Measurements from ENCODE around the gene BCL2L1.
"Not testable (repeated sequence)": the region's sequence is repeated elsewhere in the genome, so short reads cannot be mapped to it uniquely, and the experiment has no call there.

BCL2L1 gene

DNA sequence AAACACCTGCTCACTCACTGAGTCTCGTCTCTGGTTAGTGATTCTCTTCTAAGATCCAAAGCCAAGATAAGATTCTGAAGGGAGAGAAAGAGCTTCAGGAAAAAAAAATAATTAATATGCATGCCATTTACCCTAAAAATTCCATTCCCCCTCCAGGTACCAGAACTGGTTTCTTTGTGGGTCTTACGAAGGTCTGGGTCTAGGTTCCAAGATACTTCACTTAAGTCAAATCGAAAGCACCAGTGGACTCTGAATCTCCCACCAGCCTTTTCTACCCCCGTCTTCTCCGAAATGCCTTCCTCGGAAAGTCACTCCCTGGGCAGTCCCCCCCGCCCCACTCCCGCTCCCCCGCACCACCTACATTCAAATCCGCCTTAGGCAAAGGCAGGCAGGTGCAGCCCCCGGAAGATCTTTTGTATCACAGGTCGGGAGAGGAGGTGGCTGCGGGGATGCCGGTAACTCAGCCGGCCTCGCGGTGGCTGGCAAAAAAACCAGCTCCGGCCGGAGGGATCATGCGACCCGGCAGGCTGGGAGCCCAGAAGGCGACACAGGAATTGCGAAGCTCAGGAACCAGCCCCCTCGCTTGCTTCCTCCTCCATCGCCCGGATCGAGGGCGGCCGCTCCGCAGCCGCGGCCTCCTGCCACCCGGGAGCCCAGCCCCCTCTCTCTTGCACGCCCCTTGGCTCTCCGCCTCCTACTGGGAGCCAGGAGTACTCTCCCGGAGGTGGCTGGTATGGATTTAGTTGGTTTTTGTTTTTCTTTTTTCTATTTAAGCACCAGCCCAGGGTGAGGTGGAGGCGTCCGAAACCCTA, at the start of gene BCL2L1:
TSS of gene BCL2L1 (minus strand) at position 612 of the 812 bp plus-strand sequence. CDS start 650 bp downstream, outside the sequence.
- DNase-seq: peak; percentile 71

DNA sequence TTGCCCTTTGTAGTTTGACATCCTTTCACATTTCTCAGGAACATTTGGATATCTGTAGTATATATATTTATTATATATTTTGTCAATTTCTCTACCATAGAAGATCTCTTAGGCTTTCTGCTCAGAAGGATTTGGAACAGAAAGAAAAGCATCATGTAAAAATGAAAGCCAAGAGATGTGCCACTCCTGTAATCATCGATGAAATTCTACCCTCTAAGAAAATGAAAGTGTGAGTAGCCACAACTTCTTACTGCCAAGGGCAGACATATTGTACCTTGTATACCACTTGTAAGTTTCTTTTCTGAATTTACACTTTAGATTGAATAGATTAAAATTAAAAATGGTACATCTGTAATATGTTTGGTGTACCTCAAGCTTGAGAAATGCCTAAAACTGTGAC, 47.6 kb upstream of the BCL2L1 start:
- no peak for DNase-seq

DNA sequence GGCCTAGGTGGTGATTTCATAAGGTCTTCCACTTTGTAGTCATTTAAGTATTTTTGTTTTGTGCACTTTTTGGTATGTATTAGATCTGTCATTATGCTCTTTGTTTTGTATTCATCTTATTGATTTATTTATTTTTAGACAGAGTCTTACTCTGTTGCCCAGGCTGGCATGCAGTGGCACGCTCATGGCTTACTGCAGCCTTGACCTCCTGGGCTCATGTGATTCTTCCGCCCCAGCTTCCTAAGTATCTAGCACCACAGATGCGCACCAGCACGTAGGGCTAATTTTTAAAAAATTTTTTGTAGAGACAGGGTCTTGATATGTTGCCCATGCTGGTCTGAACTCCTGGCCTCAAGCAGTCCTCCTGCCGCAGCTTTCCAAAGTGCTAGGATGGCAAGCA, 47.0 kb upstream of the BCL2L1 start:
- no peak for DNase-seq

DNA sequence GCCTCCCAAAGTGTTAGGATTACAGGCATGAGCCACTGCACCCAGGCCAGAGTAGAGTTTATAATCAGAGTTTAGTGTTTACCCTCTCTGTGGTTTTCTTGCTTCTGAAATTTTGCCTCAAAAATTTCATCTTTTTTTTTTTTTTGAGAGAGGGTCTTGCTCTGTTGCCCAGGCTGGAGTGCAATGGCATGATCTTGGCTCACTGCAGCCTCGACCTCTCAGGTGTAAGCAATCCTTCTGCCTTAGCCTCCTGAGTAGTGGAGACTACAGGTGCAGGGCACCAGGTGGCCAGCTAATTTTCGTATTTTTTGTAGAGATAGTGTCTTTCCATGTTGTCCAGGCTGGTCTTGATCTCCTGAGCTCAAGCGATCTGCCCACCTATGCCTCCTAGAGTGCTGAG, 45.1 kb upstream of the BCL2L1 start:
- no peak for DNase-seq

DNA sequence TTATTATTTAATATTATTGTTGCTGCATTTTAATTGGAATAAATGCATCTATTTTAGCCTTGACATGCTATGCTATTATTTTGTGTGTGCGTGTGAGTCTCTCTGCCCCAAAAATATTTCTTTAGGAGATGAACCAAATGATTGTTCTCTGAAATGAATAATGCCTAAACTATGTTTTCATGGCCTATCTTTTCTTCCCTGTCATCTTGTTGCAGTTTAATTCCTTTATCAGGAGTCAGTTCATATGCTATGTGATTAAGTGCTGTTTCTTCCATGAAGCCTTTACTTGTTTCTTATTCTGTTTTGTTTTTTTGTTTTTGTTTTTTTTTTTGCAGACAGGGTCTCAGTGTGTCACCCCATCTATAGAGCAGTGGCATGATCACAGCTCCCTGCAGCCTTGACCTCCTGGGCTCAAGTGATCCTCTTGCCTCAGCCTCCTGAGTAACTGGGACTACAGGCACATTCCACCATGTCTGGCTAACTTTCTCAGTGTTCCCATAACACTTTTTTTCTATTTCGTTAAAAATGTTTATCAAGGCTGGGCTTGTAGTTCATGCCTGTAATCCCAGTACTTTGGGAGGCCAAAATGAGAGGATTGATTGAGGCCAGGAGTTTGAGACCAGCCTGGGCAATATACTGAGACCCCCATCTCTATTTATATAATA, 42.1 kb upstream of the BCL2L1 start:
- DNase-seq: no peak

DNA sequence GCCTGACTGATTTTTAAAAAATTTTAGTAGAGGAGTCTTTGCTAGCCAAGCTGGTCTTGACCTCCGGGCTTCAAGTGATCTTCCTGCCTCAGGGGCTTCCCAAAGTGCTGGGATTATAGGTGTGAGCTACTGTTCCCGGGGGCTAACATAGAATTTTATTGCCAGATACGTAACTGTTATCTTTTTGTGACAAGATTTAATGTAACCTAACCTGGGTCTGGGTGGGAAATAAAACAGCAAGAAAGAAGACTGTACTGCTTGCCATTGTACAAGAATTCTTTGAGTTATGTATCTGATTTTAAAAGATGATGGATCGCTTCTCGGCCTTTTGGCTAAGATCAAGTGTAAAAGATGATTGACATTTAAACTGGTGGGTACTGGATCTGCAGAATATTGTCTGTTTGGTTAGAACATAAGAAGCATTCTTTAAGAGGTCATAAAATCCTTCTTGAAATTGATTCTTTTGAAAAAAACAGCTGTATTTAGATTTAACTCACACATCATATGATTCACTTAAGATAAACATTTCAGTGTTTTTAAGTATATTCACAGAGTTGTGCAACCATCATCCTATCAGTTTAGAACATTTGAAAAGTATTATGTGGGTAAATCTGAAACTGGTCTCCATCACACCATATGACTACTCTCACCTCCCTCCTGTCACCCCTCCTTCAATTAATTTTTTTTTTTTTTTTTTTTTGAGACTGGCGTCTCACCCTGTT, 38.0 kb upstream of the BCL2L1 start:
- DNase-seq: no peak

DNA sequence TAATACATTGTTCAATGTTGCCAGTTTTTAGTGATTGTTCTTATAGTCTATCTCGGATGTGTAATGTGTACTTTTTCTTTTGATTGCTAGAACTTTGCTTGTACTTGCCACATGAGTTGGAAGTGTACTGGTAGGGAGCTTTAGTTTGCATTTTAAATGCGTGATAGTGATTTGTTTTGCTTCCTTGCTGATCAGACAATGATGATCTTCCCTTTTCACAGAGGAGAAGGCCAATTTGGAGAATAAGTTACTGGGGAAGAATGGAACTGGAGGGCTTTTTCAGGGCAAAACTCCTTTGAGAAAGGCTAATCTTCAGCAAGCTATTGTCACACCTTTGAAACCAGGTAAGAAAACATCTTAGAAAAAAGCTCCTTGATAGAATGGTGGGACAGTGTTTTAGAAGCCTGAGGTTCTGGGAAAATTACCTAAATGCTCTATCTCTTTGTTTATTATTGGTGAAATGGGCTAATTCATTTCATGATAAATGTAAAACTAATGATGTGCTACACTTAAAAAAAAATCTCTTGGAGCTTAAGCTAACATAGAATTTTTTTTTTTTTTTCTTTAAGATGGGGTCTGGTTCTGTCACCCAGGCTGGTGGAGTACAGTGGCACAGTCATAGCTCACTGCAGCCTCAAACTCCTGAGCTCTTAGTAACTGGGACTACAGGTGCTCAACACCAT, 37.3 kb upstream of the BCL2L1 start:
- DNase-seq: no peak

DNA sequence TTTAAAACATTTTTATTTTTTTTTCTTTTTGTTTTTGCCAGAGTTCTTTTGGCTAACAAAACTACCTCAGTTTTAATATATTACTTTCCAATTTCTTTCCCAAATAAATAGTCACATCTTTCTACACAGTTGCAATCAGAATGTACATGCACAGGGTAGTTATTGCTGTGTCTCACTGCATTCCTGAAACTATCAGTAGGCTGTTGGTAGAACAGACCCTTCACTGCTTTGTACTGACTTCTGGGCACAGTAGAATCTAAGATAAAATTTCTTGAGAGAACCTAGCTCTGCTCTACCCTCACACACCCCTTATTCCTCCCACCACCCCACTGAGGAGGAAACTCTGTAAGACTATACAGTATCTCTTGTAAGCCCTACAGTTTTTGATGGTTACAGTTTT, 36.3 kb upstream of the BCL2L1 start:
- DNase-seq: no peak

DNA sequence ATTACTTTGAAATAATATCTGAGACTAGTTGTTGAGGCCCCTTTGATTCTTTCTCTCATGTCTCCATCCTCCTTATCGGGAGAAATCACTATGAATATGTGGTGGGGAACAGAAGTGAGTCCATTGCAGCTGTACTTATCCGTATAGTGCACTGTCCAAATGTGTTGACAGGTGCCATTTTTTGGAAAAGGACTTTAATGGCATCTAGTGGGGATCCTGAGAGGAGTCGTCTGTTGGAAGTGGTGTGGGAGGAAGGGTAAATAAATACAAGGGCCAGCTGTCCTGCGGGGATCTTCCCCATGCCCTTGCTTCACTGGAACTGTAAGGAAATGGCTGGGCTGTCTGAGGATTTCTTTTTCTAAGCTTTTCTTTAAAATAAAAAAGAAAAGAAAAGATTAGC, 35.9 kb upstream of the BCL2L1 start:
- DNase-seq: no peak

DNA sequence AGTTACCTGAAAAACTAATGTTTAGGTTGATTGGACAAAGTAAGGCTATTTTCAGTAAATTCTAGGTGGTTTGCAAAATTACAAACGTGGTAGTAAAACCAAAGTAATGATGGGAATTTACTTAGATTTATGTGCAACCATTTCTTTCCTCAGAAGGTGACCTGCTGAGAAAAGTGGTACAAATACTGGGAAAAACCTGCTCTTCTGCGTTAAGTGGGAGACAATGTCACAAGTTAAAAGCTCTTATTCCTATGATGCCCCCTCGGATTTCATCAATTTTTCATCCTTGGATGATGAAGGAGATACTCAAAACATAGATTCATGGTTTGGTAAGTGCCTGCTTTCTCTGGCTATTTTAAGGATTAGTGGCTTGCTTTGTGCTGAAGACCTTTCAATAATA, 34.6 kb upstream of the BCL2L1 start:
- DNase-seq: no peak

DNA sequence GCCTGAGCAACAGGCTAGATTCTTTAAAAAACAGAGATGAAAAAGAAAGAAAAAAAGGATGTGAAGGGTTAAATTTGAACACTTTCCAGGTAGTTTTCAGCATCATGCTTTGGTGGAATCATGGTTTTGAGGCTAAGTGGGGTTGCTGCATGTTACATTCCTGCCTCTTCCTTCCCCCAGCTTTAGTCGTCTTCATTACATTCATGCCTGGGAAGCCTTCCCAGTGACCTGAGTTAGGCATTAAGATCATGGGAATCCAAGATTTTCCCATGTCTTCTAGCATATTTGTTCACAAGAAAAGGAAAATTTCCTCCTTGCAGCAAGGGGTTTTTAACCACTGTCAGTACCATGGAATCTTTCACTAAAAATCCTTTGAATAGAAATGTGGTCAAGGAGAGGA, 28.5 kb upstream of the BCL2L1 start:
- no peak for DNase-seq

DNA sequence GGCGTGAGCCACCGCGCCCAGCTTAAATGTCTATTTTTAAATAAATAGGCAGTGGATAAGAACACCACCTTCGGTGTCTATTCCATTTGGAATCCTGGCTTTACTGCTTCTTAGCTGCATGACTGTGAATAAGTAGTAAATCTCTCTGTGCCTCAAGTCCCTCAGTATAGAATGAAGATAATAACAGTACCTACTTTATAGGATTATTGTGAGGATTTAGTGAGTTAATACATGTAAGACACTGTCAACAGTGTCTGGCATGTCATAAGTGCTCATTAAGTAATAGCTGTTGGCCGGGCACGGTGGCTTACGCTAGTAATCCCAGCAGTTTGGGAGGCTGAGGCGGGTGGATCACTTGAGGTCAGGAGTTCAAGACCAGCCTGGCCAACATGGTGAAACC, 26.6 kb upstream of the BCL2L1 start:
- no peak for DNase-seq

DNA sequence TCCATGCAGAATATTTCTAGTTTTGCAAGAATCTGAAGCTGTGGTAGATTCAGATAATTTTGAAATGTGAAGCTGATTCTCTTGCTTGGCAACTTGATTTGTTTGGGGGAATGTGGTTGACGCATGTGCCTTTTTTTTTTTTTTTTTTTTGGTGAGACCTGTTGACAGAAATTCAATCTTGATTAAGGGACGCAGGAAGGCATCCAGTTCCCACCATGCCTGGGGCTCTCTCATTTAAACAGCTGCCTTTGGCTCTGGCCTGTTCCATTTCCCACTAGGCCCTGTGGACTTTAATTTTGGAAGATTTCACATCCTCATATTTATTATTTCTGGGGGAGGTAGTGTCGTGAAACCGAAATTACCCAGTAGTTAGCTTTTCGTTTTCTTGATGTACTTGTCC, 25.0 kb upstream of the BCL2L1 start:
- no peak for DNase-seq

DNA sequence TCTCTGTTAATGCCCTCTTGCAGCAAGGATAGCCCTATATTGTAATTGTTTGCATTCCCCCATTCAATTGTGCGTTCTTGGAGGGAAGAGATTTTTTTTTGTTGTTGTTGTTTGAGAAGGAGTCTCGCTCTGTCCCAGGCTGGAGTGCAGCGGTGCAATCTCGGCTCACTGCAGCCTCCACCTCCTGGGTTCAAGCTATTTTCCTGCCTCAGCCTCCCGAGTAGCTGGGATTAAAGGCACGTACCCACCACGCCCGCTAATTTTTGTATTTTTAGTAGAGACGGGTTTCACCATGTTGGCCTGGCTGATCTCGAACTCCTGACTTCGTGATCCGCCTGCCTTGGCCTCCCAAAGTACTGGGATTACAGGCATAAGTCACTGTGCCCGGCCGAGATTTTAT, 24.4 kb upstream of the BCL2L1 start:
- DNase-seq: not testable (repeated sequence)

DNA sequence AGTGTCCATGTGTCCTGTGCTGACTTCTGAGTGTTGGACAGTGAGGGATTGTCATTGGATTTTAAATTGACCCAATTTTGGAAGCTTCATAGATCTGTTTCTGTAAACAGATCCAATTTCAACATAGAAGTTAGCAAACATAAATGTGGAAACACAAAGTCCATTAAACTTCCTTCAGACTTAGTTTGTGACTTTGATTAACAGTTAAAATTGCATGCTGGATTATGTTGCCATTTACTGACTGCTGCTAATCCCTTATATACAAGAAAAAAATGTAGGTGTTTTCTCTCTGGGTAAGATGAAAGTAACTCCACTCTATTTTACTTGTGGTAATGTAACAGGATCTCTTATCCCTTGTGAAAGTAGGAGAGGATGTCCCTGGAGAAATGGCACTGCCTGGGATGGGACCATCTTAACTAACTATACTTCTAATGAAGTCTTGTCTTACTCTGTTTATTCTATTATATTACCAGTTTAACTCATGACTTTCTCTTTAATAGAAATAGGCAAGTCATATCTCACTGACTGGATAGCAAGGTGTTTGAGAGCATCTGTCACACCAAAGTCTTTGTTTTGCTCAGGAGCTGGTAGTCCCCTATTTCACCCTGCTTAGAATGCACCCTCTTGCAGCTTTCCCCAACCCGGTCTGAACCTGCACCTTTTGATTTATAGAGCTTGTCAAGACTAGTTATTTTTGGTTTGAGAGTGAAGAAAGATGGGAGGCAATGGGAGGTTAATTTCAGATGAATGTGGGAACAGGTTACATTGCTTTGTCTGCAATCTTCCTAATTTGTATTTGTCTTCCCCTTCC, 23.6 kb upstream of the BCL2L1 start:
- no peak for DNase-seq

DNA sequence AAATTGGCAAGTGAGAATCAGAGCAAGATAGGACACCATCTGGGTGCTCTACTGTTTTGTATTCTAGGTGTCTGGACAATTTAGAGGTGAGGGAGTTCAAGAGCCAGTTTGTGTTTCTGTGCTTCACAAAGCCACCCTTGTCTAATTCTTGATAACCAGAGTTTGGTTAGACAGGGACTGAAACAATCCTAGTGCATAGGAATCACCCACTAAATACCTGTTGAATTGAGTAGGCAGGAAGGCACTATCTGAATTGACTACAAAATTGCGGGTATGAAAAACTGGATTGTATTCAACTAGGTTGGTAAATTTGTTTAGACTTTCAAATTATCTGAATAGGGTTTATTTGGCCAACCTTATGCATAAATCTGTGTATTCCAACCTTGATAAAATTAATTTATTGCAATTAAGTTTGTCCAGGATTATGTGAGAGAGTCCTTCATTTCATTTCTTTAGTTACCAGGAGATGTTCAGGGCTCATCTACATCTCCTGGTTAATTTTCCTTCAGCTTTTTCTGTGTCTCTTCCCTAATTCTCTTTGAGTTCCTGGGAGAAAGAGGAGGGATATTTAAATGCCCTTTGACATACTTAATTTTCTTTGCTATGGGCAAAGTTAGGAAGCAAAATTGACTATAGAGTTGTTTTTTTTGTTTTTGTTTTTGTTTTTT, 18.1 kb upstream of the BCL2L1 start:
- no peak for DNase-seq

DNA sequence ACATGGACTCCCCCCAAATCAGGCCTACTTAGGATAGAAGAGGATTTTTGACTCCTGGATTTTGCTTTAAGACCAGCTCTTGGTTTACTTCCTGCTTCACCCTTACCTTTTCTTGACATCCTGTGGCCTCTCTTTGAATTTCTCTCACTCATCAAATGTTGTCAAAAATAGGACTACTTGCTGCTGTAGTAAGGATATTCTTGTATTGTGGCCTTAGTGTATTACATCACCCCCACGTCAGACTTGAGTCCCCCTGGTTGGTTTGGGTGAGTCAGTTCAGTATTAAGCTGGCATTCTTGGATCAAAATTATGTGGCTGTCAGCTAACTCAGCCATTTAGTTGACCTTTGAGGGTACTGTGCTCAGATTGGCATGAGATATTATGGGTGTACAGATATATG, 17.5 kb upstream of the BCL2L1 start:
- DNase-seq: no peak

DNA sequence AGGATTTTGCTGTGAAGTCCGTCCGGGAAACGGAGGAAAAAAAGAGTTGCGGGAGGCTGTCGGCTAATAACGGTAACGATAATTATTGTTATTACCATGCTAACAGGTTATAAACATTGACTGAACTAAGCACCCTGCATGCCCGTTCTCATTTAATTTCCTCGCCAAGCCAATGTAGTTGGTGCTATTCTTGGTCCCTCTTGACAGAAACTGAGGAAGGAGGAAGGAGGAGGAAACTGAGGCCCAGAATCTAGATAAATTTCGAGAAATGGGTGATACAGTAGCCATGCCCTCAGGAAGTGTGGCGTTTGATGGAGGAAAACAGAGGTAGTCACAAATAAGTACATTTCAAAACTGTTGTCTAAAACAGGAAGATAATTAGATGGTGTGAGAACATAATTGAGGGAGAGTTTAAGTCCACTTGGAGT, 16.9 kb upstream of the BCL2L1 start:
- no peak for DNase-seq

DNA sequence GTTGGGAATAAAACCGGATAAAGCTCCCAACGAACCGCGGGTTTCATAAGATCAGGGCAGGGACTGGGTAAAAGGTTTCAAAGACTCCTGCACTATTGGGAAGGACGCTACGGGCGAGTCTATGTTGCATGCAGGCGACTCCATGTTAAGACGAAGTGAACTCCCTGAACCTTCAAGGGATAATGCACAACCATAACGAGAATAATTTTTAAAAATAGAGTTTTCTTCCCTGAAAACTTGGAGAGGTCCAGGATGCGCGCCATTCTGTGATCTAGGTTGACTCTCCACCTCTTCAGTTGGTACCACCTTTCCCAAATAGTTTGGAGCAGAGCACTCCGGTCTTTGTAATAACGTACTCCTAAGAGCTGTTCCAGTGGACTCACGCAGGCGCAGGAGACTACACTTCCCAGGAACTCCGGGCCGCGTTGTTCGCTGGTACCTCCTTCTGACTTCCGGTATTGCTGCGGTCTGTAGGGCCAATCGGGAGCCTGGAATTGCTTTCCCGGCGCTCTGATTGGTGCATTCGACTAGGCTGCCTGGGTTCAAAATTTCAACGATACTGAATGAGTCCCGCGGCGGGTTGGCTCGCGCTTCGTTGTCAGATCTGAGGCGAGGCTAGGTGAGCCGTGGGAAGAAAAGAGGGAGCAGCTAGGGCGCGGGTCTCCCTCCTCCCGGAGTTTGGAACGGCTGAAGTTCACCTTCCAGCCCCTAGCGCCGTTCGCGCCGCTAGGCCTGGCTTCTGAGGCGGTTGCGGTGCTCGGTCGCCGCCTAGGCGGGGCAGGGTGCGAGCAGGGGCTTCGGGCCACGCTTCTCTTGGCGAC, 16.3 kb upstream of the BCL2L1 start, which contains the start of gene TPX2:
TSS of gene TPX2 (plus strand) at position 562 of the 821 bp plus-strand sequence. CDS start 18,187 bp downstream, outside the sequence.
- DNase-seq: peak; percentile 91

DNA sequence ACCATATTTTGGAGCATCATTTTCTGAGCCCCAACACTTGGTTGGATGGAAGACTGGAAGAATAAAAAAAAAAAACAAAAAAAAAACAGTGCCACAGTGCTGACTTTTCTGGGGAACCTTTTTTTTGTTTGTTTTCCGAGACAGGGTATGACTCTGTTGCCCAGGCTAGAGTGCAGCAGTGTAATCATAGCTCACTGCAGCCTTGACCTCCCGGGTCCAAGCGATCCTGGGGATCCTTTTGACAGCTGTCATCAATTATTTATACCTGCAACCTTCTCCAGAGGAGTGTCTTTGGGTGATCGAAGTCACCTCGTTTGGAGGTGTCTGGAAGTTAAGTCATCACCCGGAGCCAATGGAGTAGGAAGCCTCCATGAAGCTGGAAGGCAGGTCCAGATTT, 8.7 kb upstream of the BCL2L1 start:
- DNase-seq: no peak

Data from CD4-positive, alpha-beta T cell treated with Interleukin-6 for 4 hours (primary cell).